Spleen (tissue), 11 donors: ENCODE measurements around the gene PDRG1. TPM values are rescaled to one million over a fixed set of nuclear protein-coding genes. Genes with fewer than 3 reads are reported as not detected.

ENCODE experiments used
- DNase-seq: peaks from one replicate; pipeline ENCODE4 v3.0.0-alpha.2; 2020
- H3K27ac ChIP-seq, 8 donors: fragments of 200-600 bp; sonication (generic) in 7 of 8; 1 replicate in 4 of 8; 2 replicates in 4 of 8; pipeline versions ENCODE4 v1.5.0 to v1.8.0; 2016 to 2021; ENCODE audit warnings: inconsistent platforms in 4 of 8, mild to moderate bottlenecking in 4 of 8, moderate library complexity in 1 of 8
- H3K27me3 ChIP-seq, 7 donors: fragments of 200-600 bp; sonication (generic) in 6 of 7; replicated peaks in 1 of 7; 1 replicate in 4 of 7; 2 replicates in 3 of 7; pipeline versions ENCODE4 v1.5.0 to v1.8.0; 2016 to 2021; ENCODE audit warnings: inconsistent platforms in 3 of 7, mild to moderate bottlenecking in 1 of 7
- H3K36me3 ChIP-seq, 6 donors: fragments of 200-600 bp; sonication (generic) in 5 of 6; 1 replicate in 4 of 6; 2 replicates in 2 of 6; pipeline versions ENCODE4 v1.5.0 to v1.8.0; 2016 to 2021; ENCODE audit warnings: inconsistent platforms in 2 of 6
- H3K4me1 ChIP-seq, 6 donors: fragments of 200-600 bp; sonication (generic) in 5 of 6; 1 replicate in 3 of 6; 2 replicates in 3 of 6; pipeline versions ENCODE4 v1.5.0 to v1.8.0; 2016 to 2021; ENCODE audit warnings: inconsistent platforms in 3 of 6
- H3K4me3 ChIP-seq, 8 donors: fragments of 200-600 bp; sonication (generic) in 7 of 8; 1 replicate in 4 of 8; 2 replicates in 4 of 8; pipeline versions ENCODE4 v1.5.0 to v1.8.0; 2016 to 2021; ENCODE audit warnings: inconsistent platforms in 4 of 8, mild to moderate bottlenecking in 4 of 8, moderate library complexity in 2 of 8
- H3K9me3 ChIP-seq, 8 donors: fragments of 200-600 bp; sonication (generic) in 7 of 8; 1 replicate in 4 of 8; 2 replicates in 4 of 8; pipeline versions ENCODE4 v1.5.0 to v1.8.0; 2016 to 2021; ENCODE audit warnings: inconsistent platforms in 4 of 8
- CTCF ChIP-seq, 11 experiments: fragments of 200-600 bp in 7 of 11; fragments of 450-650 bp in 4 of 11; sonication (generic) in 4 of 11; IDR thresholded peaks in 8 of 11; conservative IDR thresholded peaks in 3 of 11; 1 replicate in 7 of 11; 2 replicates in 4 of 11; pipeline versions ENCODE4 v1.4.0 to v1.8.0; 2016 to 2021; ENCODE audit warnings: antibody characterized with exemption in 11 of 11, inconsistent platforms in 4 of 11, mild to moderate bottlenecking in 1 of 11
- POLR2A ChIP-seq, 3 donors: fragments of 450-650 bp; IDR thresholded peaks; one replicate each; pipeline ENCODE4 v1.5.1; 2017; ENCODE audit warnings: antibody characterized with exemption in 3 of 3, mild to moderate bottlenecking in 1 of 3
- POLR2AphosphoS5 ChIP-seq, 3 donors: sonication (generic); formaldehyde crosslinking; IDR thresholded peaks; one replicate each; pipeline ENCODE4 v1.5.1; 2017; ENCODE audit warnings: antibody characterized with exemption in 3 of 3
- WGBS, 5 donors: extraction: QIAGEN DNeasy Blood & Tissue Kit in 3 of 5; methylation state at CpG; one replicate each; pipeline versions ENCODE4 v1.1.5 to v1.1.7; 2013 to 2018; 5-methylcytosine and 5-hydroxymethylcytosine counted together
- intact Hi-C: fragments of 100-400 bp; cut with DNase I; formaldehyde crosslinking; loops from one replicate; pipeline ENCODE4 v1.15.0; 2023; ENCODE audit warnings: low total_unique reads
- polyA plus RNA-seq, 3 donors: library from polyadenylated mRNA; stranded (reverse); fragments of 200-250 nt; gene quantifications; one replicate each; pipeline ENCODE4 v1.2.1, GENCODE V29; 2013
- total RNA-seq, 7 donors: library from RNA; depleted of rRNA in 3 of 7; stranded (reverse); fragments of >200 nt in 3 of 7; fragmentation: NEBNext Ultra II Directional in 4 of 7; extraction: Animal tissue kit (Norgen Biotek cat#: 25700) in 4 of 7; gene quantifications; one replicate each; pipeline versions ENCODE4 v1.1.0 to v1.2.1, GENCODE V29; 2016 to 2021
- donor health status: healthy with polysubstance abuse.
- donor health status: DM: no; HTN: no; CAD: no; lungs with moderate emphysema.
- donor health status: DM: no; HTN: no; CAD: no.
- donor health status: Bipolar disorder and iron deficiency.
- donor health status: healthy.
- donor health status: DM: no; HTN: no; CAD: no.
- donor health status: DM: yes; HTN: yes; CAD: no.

PDRG1 gene
- total and polyA plus RNA-seq, 10 donors, result 8.2 to 21.1 (median 11.2) TPM

GRCh38 chr20:31987744-31988143 is 35.9 kb upstream of the PDRG1 start:
- no peak for DNase-seq
- intact Hi-C loops, result no loop called here
- Histone ChIP-seq H3K4me1 (no peaks in the 10 kb centered on the region), H3K27ac (no peak overlapping the region), H3K27me3 (no peaks in the 10 kb centered on the region), H3K9me3 (no peaks in the 10 kb centered on the region), H3K4me3 (no peak overlapping the region), H3K36me3 (no peaks in the 10 kb centered on the region)
- 44 to 87% (median 78%) methylated on average over 1 of the region's 1 CpG for WGBS, 5 donors
- no peak for TF ChIP-seq CTCF (IDR thresholded peaks at IDR 0.05 in 8 of 11, conservative IDR thresholded peaks at IDR 0.05 in 3 of 11)
- no peak for TF ChIP-seq POLR2AphosphoS5 (IDR thresholded peaks at IDR 0.05)
- no peak for TF ChIP-seq POLR2A (IDR thresholded peaks at IDR 0.05)

DNA sequence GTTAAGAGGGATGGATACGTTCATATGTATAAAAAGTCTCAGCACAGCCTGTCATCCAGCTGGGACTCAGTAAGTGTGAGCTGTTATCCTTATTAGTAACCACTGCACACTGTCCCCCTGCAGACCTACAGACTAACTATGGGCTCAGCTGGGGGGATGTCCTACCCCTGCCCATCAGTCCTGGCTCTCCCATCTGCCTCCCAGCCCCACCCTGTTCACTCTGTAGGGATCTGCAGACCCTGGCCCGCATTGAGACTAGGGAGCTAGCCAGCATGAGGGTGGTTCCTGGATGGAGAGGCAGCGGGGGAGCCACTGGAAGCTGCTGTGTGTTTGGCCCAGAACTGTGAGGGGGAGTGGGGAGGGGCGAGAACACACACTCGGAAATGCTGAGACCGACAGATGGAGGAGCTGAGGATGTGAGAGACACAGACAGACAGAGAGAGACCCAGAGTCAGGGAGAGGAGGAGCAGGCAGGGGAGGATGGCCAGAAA is 33.2 kb upstream of the PDRG1 start:
- peaks cover 0 to 6% (median 0%) of the 10 kb centered on the region in 7 donors for H3K27me3 ChIP-seq
- peak; percentile 17 for DNase-seq
- no peak for TF ChIP-seq POLR2A (IDR thresholded peaks at IDR 0.05)
- TF ChIP-seq CTCF (IDR thresholded peaks at IDR 0.05 in 8 of 11, conservative IDR thresholded peaks at IDR 0.05 in 3 of 11), result no peak
- TF ChIP-seq POLR2AphosphoS5 (IDR thresholded peaks at IDR 0.05), result no peak
- WGBS, 5 donors, result 33 to 52% (median 42%) methylated on average over 6 of the region's 6 CpGs
- intact Hi-C loops, result no loop called here
- no peaks in the 10 kb centered on the region for H3K36me3 ChIP-seq
- H3K27ac ChIP-seq, result no peak overlapping the region
- H3K9me3 ChIP-seq, result no peaks in the 10 kb centered on the region
- no peaks in the 10 kb centered on the region for H3K4me1 ChIP-seq
- H3K4me3 ChIP-seq, result no peak overlapping the region

DNA sequence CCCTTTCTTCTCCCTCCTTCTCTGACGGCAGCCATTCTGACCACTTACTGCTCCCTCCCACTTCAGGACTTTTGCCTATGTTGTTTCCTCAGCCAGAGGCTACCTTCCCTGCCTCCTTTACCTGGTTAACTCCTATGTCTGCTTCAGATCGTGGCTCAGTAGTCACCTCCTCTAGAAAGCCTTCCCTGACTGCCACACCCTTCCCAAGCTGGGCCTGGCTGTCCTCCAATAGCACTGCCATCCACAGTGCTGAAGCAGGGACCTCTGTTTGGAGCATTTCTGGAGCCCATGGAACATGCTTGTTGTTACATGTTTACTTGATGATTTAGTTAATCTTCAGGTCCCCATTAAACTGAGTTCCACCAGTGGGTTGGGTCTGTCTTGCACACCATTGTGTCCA is 29.9 kb upstream of the PDRG1 start:
- Histone ChIP-seq H3K36me3 (no peaks in the 10 kb centered on the region), H3K4me3 (no peak overlapping the region), H3K4me1 (no peaks in the 10 kb centered on the region), H3K9me3 (no peaks in the 10 kb centered on the region), H3K27me3 (peaks cover 0 to 8% (median 0%) of the 10 kb centered on the region in 7 donors), H3K27ac (no peak overlapping the region)
- TF ChIP-seq CTCF (IDR thresholded peaks at IDR 0.05 in 8 of 11, conservative IDR thresholded peaks at IDR 0.05 in 3 of 11) (no peak), POLR2AphosphoS5 (IDR thresholded peaks at IDR 0.05) (no peak), POLR2A (IDR thresholded peaks at IDR 0.05) (no peak)
- WGBS, 5 donors, result 71 to 90% (median 75%) methylated on average over 2 of the region's 2 CpGs
- intact Hi-C loops, result no loop called here
- DNase-seq, result no peak

- no peak overlapping the region for H3K4me3 ChIP-seq
- no peak for DNase-seq
- H3K9me3 ChIP-seq, result no peaks in the 10 kb centered on the region
- peaks cover 0 to 27% (median 0%) of the 10 kb centered on the region in 7 donors for H3K27me3 ChIP-seq
- H3K27ac ChIP-seq, result no peak overlapping the region
- 53 to 71% (median 68%) methylated on average over 6 of the region's 6 CpGs for WGBS, 5 donors
- no peak for TF ChIP-seq CTCF (IDR thresholded peaks at IDR 0.05 in 8 of 11, conservative IDR thresholded peaks at IDR 0.05 in 3 of 11)
- no peak for TF ChIP-seq POLR2A (IDR thresholded peaks at IDR 0.05)
- no peak for TF ChIP-seq POLR2AphosphoS5 (IDR thresholded peaks at IDR 0.05)
- intact Hi-C loops, result no loop called here
- H3K36me3 ChIP-seq, result no peaks in the 10 kb centered on the region
- no peaks in the 10 kb centered on the region for H3K4me1 ChIP-seq
Observed at GRCh38 chr20:31979713-31980426, 28.0 kb upstream of the PDRG1 start.
